ENCODE results near the gene KLHDC8A. TPM values are rescaled to one million over a fixed set of nuclear protein-coding genes. Genes with fewer than 3 reads are reported as not detected.
A peak's percentile ranks its signal among the peaks of the same experiment; 100 is the strongest.

Gene KLHDC8A
- total and polyA plus RNA-seq, 9 of the 15 experiments (the other 6 are each of a cell fraction or from before 2014, with no cell fraction given) = 0.01 to 0.54 (median 0.04) TPM; not detected in 6

DNA sequence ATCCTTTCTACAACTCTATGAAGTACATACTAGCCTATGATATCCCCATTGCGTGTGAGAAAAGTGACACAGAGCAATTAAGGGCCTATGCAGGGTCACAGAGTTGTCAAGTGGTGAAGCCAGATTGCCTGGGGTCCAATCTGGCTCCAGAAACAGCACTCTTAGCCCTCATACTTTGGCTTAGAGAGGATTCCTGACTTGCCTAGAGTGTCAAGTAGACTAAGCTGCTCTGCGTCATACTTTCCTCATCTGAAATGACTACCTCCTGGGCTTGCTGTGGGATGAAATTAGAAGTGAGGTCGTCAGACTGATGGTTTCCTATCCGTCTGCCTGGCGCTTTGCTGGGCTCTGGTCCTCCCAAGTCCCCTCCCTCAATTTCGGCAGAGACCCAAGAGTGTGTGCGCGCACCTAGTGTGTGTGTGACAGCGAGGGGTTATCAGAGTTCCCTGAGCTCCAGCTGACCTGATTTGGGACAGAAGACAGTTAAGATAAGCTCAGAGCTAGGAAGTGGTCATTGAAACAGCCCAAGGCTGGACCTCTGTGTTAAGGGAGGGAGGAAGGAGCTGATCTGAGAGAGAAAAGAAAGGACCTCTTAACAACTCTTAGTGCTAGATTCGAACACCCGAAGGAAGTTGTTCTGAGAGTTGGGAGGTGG lies 29.8 kb downstream of the KLHDC8A start (continued):
- TF ChIP-seq, protein P1, sequence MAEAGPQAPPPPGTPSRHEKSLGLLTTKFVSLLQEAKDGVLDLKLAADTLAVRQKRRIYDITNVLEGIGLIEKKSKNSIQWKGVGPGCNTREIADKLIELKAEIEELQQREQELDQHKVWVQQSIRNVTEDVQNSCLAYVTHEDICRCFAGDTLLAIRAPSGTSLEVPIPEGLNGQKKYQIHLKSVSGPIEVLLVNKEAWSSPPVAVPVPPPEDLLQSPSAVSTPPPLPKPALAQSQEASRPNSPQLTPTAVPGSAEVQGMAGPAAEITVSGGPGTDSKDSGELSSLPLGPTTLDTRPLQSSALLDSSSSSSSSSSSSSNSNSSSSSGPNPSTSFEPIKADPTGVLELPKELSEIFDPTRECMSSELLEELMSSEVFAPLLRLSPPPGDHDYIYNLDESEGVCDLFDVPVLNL (CRISPR knock-in tag; IDR thresholded peaks at IDR 0.05; ENCODE audit: low read depth) = no peak
- 0 out of 4 replicates have a peak, but pooled peaks of 1 of the 2 experiments have one; percentile 51 for TF ChIP-seq TBL1XR1 (IDR thresholded peaks at IDR 0.05; ENCODE audit: low read length in 2 of 2)
- TF ChIP-seq, protein P2, sequence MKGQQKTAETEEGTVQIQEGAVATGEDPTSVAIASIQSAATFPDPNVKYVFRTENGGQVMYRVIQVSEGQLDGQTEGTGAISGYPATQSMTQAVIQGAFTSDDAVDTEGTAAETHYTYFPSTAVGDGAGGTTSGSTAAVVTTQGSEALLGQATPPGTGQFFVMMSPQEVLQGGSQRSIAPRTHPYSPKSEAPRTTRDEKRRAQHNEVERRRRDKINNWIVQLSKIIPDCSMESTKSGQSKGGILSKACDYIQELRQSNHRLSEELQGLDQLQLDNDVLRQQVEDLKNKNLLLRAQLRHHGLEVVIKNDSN (CRISPR knock-in tag; IDR thresholded peaks at IDR 0.05) = no peak
- no peak for TF ChIP-seq TEAD2 (tag; IDR thresholded peaks at IDR 0.05)
- no peak for TF ChIP-seq PURB (CRISPR knock-in tag; IDR thresholded peaks at IDR 0.05; ENCODE audit: low read depth)
- TF ChIP-seq CBX8 (IDR thresholded peaks at IDR 0.05; ENCODE audit: borderline replicate concordance, extremely low read depth, low read depth, low read length, poor library complexity, severe bottlenecking) = no peak
- TF ChIP-seq LCOR (CRISPR knock-in tag; IDR thresholded peaks at IDR 0.05) = peak; percentile 53; the same call in 1 of the 2 replicates
- no peak for TF ChIP-seq U2AF1 (optimal IDR thresholded peaks at IDR 0.05; ENCODE audit: low read depth, low read length)
- TF ChIP-seq SMAD4 (CRISPR knock-in tag; conservative IDR thresholded peaks at IDR 0.05) = peak; percentile 86
- no peak for TF ChIP-seq TCFL5 (CRISPR knock-in tag; conservative IDR thresholded peaks at IDR 0.05)
- TF ChIP-seq IRF2 (CRISPR knock-in tag; IDR thresholded peaks at IDR 0.05) = no peak
- no peak for TF ChIP-seq ZBTB1 (CRISPR knock-in tag; IDR thresholded peaks at IDR 0.05; ENCODE audit: borderline replicate concordance, low read depth)
- TF ChIP-seq PCBP1 (IDR thresholded peaks at IDR 0.05; ENCODE audit: low read depth, low read length, poor library complexity, severe bottlenecking) = no peak
- no peak for TF ChIP-seq ZNF253 (CRISPR knock-in tag; conservative IDR thresholded peaks at IDR 0.05)
- TF ChIP-seq, protein P3, sequence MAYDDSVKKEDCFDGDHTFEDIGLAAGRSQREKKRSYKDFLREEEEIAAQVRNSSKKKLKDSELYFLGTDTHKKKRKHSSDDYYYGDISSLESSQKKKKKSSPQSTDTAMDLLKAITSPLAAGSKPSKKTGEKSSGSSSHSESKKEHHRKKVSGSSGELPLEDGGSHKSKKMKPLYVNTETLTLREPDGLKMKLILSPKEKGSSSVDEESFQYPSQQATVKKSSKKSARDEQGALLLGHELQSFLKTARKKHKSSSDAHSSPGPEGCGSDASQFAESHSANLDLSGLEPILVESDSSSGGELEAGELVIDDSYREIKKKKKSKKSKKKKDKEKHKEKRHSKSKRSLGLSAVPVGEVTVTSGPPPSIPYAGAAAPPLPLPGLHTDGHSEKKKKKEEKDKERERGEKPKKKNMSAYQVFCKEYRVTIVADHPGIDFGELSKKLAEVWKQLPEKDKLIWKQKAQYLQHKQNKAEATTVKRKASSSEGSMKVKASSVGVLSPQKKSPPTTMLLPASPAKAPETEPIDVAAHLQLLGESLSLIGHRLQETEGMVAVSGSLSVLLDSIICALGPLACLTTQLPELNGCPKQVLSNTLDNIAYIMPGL (CRISPR knock-in tag; IDR thresholded peaks at IDR 0.05) = no peak
- TF ChIP-seq SREBF2 (CRISPR knock-in tag; IDR thresholded peaks at IDR 0.05) = no peak
- TF ChIP-seq BCOR (IDR thresholded peaks at IDR 0.05) = no peak; the same call in 1 of the 2 replicates
- peak; percentile 86 for TF ChIP-seq TAL1 (IDR thresholded peaks at IDR 0.05)
- 0 out of 2 replicates have a peak, but pooled peaks have one; percentile 39 for TF ChIP-seq BCL6 (CRISPR knock-in tag; IDR thresholded peaks at IDR 0.05)
- TF ChIP-seq, protein P4, sequence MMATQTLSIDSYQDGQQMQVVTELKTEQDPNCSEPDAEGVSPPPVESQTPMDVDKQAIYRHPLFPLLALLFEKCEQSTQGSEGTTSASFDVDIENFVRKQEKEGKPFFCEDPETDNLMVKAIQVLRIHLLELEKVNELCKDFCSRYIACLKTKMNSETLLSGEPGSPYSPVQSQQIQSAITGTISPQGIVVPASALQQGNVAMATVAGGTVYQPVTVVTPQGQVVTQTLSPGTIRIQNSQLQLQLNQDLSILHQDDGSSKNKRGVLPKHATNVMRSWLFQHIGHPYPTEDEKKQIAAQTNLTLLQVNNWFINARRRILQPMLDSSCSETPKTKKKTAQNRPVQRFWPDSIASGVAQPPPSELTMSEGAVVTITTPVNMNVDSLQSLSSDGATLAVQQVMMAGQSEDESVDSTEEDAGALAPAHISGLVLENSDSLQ (IDR thresholded peaks at IDR 0.05) = 0 out of 2 replicates have a peak, but pooled peaks have one; percentile 9
- TF ChIP-seq CHCHD3 (CRISPR knock-in tag; IDR thresholded peaks at IDR 0.05) = no peak
- TF ChIP-seq KLF13 (tag; IDR thresholded peaks at IDR 0.05; ENCODE audit: borderline replicate concordance, low read depth) = no peak
- no peak for TF ChIP-seq ZNF23 (CRISPR knock-in tag; IDR thresholded peaks at IDR 0.05)
- TF ChIP-seq POLR2G (IDR thresholded peaks at IDR 0.05; ENCODE audit: low read depth, low read length) = no peak
